ENCODE results near the gene MPG. TPM values are rescaled to one million over a fixed set of nuclear protein-coding genes. Genes with fewer than 3 reads are reported as not detected.
A peak's percentile ranks its signal among the peaks of the same experiment; 100 is the strongest.

MPG gene
- total RNA-seq, 1 experiment from 2014 or later = 86.2 TPM

GRCh38 chr16:104928-105327 lies 26.9 kb downstream of the MPG start:
- Histone ChIP-seq H2AFZ (no peak overlapping the region), H4K20me1 (ENCODE audit: insufficient read depth) (peaks cover 6% of the 10 kb centered on the region; the same call in 1 of the 2 replicates), H3K79me2 (ENCODE audit: low read depth) (no peaks in the 10 kb centered on the region), H3K4me2 (no peak overlapping the region), H3F3A (ENCODE audit: insufficient read depth, low read depth) (peaks cover 14% of the 10 kb centered on the region), H3K36me3 (ENCODE audit: low read depth) (no peaks in the 10 kb centered on the region), H3K9me3 (ENCODE audit: insufficient read depth, low read depth) (no peaks in the 10 kb centered on the region), H3K27ac (no peak overlapping the region), H3K9me2 (ENCODE audit: insufficient read depth) (no peaks in the 10 kb centered on the region), H3K27me3 (ENCODE audit: insufficient read depth, low read depth) (no peaks in the 10 kb centered on the region), H3K4me3 (no peak overlapping the region), H3K4me1 (replicated peaks; ENCODE audit: insufficient read depth) (peaks cover 10% of the 10 kb centered on the region)
- CTCF ChIA-PET = no interaction called here
- no peak for TF ChIP-seq EZH2 (IDR thresholded peaks at IDR 0.05; ENCODE audit: low read depth)
- TF ChIP-seq CTCF (conservative IDR thresholded peaks at IDR 0.05) = no peak
- BruUV-seq (replicated peaks) = no TSS peak
- POLR2A ChIA-PET (ENCODE audit: unreplicated experiment) = interaction anchor here (0.6 kb wide), 1 partner anchor 15 kb away, joined by 3 read pairs; no protein-coding TSS in a partner anchor
- intact Hi-C loops (cut with micrococcal nuclease; ENCODE audit: unreplicated experiment) = no loop called here
- no peak for DNase-seq

GRCh38 chr16:105521-105920 lies 27.5 kb downstream of the MPG start:
- Histone ChIP-seq H2AFZ (no peak overlapping the region), H3K27ac (no peak overlapping the region), H3K4me2 (no peak overlapping the region), H3K9me3 (ENCODE audit: insufficient read depth, low read depth) (no peaks in the 10 kb centered on the region), H3F3A (ENCODE audit: insufficient read depth, low read depth) (peaks cover 15% of the 10 kb centered on the region), H3K9me2 (ENCODE audit: insufficient read depth) (no peaks in the 10 kb centered on the region), H3K36me3 (ENCODE audit: low read depth) (no peaks in the 10 kb centered on the region), H3K27me3 (ENCODE audit: insufficient read depth, low read depth) (no peaks in the 10 kb centered on the region), H3K79me2 (ENCODE audit: low read depth) (no peaks in the 10 kb centered on the region), H4K20me1 (ENCODE audit: insufficient read depth) (peaks cover 6% of the 10 kb centered on the region; the same call in 1 of the 2 replicates), H3K4me3 (no peak overlapping the region), H3K4me1 (replicated peaks; ENCODE audit: insufficient read depth) (peaks cover 10% of the 10 kb centered on the region)
- intact Hi-C loops (cut with micrococcal nuclease; ENCODE audit: unreplicated experiment) = no loop called here
- TF ChIP-seq EZH2 (IDR thresholded peaks at IDR 0.05; ENCODE audit: low read depth) (no peak), CTCF (conservative IDR thresholded peaks at IDR 0.05) (no peak)
- BruUV-seq (replicated peaks) = no TSS peak
- DNase-seq = no peak
- ChIA-PET POLR2A (ENCODE audit: unreplicated experiment) (interaction anchor here (0.6 kb wide), 1 partner anchor 14 kb away, joined by 3 read pairs; no protein-coding TSS in a partner anchor), CTCF (no interaction called here)

GRCh38 chr16:106623-107324 lies 28.7 kb downstream of the MPG start:
- Histone ChIP-seq H3K4me1 (replicated peaks; ENCODE audit: insufficient read depth) (peaks cover 10% of the 10 kb centered on the region), H3K9me3 (ENCODE audit: insufficient read depth, low read depth) (no peaks in the 10 kb centered on the region), H3K27ac (no peak overlapping the region), H2AFZ (no peak overlapping the region), H3K36me3 (ENCODE audit: low read depth) (no peaks in the 10 kb centered on the region), H3F3A (ENCODE audit: insufficient read depth, low read depth) (peaks cover 15% of the 10 kb centered on the region), H3K27me3 (ENCODE audit: insufficient read depth, low read depth) (no peaks in the 10 kb centered on the region), H3K4me2 (no peak overlapping the region), H3K4me3 (no peak overlapping the region), H4K20me1 (ENCODE audit: insufficient read depth) (peaks cover 6% of the 10 kb centered on the region; the same call in 1 of the 2 replicates), H3K9me2 (ENCODE audit: insufficient read depth) (no peaks in the 10 kb centered on the region), H3K79me2 (ENCODE audit: low read depth) (no peaks in the 10 kb centered on the region)
- DNase-seq = peak; percentile 55 to 59
- ChIA-PET CTCF (interaction anchor here (0.5 to 1.6 kb wide), 10 partner anchors 10 to 1770 kb away, joined by 3 to 10 read pairs (median 4); partner anchors contain the start of gene MRPL28), POLR2A (ENCODE audit: unreplicated experiment) (interaction anchor here (0.6 to 1.0 kb wide), 6 partner anchors 11 to 224 kb away, joined by 3 to 14 read pairs (median 4); no protein-coding TSS in a partner anchor)
- TF ChIP-seq CTCF (conservative IDR thresholded peaks at IDR 0.05) (peak; percentile 84), EZH2 (IDR thresholded peaks at IDR 0.05; ENCODE audit: low read depth) (no peak)
- no TSS peak for BruUV-seq (replicated peaks)
- intact Hi-C loops (cut with micrococcal nuclease; ENCODE audit: unreplicated experiment) = loop anchor here (1.0 kb wide), 2 partner anchors 75 to 256 kb away; no protein-coding TSS in a partner anchor

Measured in PC-9 (cell line).